GM12878 (cell line): ENCODE measurements around the gene PNMA5. TPM values are rescaled to one million over a fixed set of nuclear protein-coding genes. Genes with fewer than 3 reads are reported as not detected.
"Not testable (repeated sequence)": the region's sequence is repeated elsewhere in the genome, so short reads cannot be mapped to it uniquely, and the experiment has no call there.

Experiments used
- ATAC-seq: fragments of 200-7000 bp; cut with Tn5 transposase; 3 replicates; pipeline ENCODE4 v1.9.1; 2020; ENCODE audit warnings: mild to moderate bottlenecking, moderate library complexity
- BruUV-seq: library from RNA; stranded (reverse); fragments of 400-500 nt; replicated peaks from 2 replicates; lab custom pipeline; 2021; lab: Mats Ljungman, UMichigan
- CTCF ChIA-PET: fragments of 300-600 bp; sonication (Branson Sonifier 250); formaldehyde crosslinking; extraction: SDS; loops from one replicate; lab custom pipeline; 2021; ENCODE audit warnings: inconsistent platforms; lab: Yijun Ruan, JAX
- POLR2A ChIA-PET: fragments of 350-600 bp; formaldehyde crosslinking; extraction: SDS; loops from one replicate; lab custom pipeline; 2021; ENCODE audit warnings: inconsistent platforms; lab: Charles Lee
- RAD21 ChIA-PET: fragments of 300-600 bp; sonication (Branson Sonifier 250); formaldehyde crosslinking; loops from one replicate; lab custom pipeline; 2023; ENCODE audit warnings: antibody characterized with exemption; ENCODE audit not compliant: unreplicated experiment; lab: Charles Lee
- SMC1A ChIA-PET: fragments of 300-600 bp; sonication (Branson Sonifier 250); formaldehyde crosslinking; loops from one replicate; lab custom pipeline; 2023; ENCODE audit not compliant: unreplicated experiment, uncharacterized antibody; lab: Charles Lee
- DNase-seq: peaks from one replicate; pipeline ENCODE4 v3.0.0-alpha.2; 2011; ENCODE audit warnings: low read depth, low spot score
- FAIRE-seq: peaks from 3 replicates; lab custom pipeline; 2011; peaks lifted over from hg19 to GRCh38; lab: Jason Lieb, UNC
- H2AFZ ChIP-seq: 2 replicates; pipeline ENCODE4 v1.6.0; 2011; ENCODE audit warnings: low read depth, low read length, control low read depth; ENCODE audit not compliant: control insufficient read depth
- H3K27ac ChIP-seq: 2 replicates; pipeline ENCODE4 v1.5.1; 2011; ENCODE audit warnings: control low read depth; ENCODE audit not compliant: control insufficient read depth, insufficient read depth
- H3K27me3 ChIP-seq, 2 experiments: replicated peaks in 1 of 2; 2 replicates each; pipeline versions ENCODE4 v1.6.0 to v1.6.1; 2011; ENCODE audit warnings: low read length in 1 of 2; ENCODE audit not compliant: control insufficient read depth in 2 of 2, insufficient read depth in 2 of 2
- H3K36me3 ChIP-seq, 2 experiments: 2 replicates each; pipeline ENCODE4 v1.5.1; 2011; ENCODE audit warnings: low read length in 1 of 2; ENCODE audit not compliant: control insufficient read depth in 2 of 2, insufficient read depth in 2 of 2
- H3K4me1 ChIP-seq: 2 replicates; pipeline ENCODE4 v1.6.1; 2011; ENCODE audit warnings: mild to moderate bottlenecking, low read length, moderate library complexity, mixed read lengths; ENCODE audit not compliant: control insufficient read depth, insufficient read depth
- H3K4me2 ChIP-seq: 2 replicates; pipeline ENCODE4 v1.6.0; 2011; ENCODE audit warnings: control low read depth; ENCODE audit not compliant: control insufficient read depth, insufficient read depth
- H3K4me3 ChIP-seq: fragments of 200-600 bp; sonication (generic); 2 replicates; pipeline ENCODE4 v1.5.1; 2016
- H3K79me2 ChIP-seq: 2 replicates; pipeline ENCODE4 v1.6.0; 2011; ENCODE audit warnings: low read length; ENCODE audit not compliant: control insufficient read depth, insufficient read depth
- H3K9ac ChIP-seq: 2 replicates; pipeline ENCODE4 v1.8.0; 2011; ENCODE audit warnings: low read length, control low read depth, mixed read lengths; ENCODE audit not compliant: control insufficient read depth, insufficient read depth
- H3K9me3 ChIP-seq: replicated peaks from 3 replicates; pipeline ENCODE4 v1.5.1; 2011; ENCODE audit warnings: mild to moderate bottlenecking, low read length; ENCODE audit not compliant: control insufficient read depth, insufficient read depth
- H4K20me1 ChIP-seq: 2 replicates; pipeline ENCODE4 v1.6.0; 2011; ENCODE audit not compliant: control insufficient read depth, insufficient read depth
- BCL11A ChIP-seq: IDR thresholded peaks from 2 replicates; pipeline ENCODE4 v1.6.1; 2011; ENCODE audit warnings: low read depth, low read length
- CHD1 ChIP-seq: IDR thresholded peaks from 2 replicates; pipeline ENCODE4 v1.6.1; 2012; ENCODE audit warnings: low read depth, low read length, improper control_type of control experiment
- DPF2 ChIP-seq: fragments of 450-650 bp; IDR thresholded peaks from 2 replicates; pipeline ENCODE4 v1.6.1; 2017; ENCODE audit warnings: mild to moderate bottlenecking
- KDM1A ChIP-seq: fragments of 200-600 bp; sonication (generic); IDR thresholded peaks from 2 replicates; pipeline ENCODE4 v1.6.1; 2016; ENCODE audit warnings: borderline replicate concordance
- MEF2A ChIP-seq: IDR thresholded peaks from 2 replicates; pipeline ENCODE4 v1.6.1; 2011; ENCODE audit warnings: low read depth, mild to moderate bottlenecking, low read length, moderate library complexity; ENCODE audit not compliant: insufficient read depth
- SREBF2 ChIP-seq: IDR thresholded peaks from 2 replicates; pipeline ENCODE4 v1.6.1; 2012; ENCODE audit warnings: mild to moderate bottlenecking, low read length
- WRNIP1 ChIP-seq: IDR thresholded peaks from 2 replicates; pipeline ENCODE4 v1.6.1; 2011; ENCODE audit warnings: low read depth, low read length, improper control_type of control experiment, borderline replicate concordance
- ZNF24 ChIP-seq: fragments of 450-650 bp; IDR thresholded peaks from 2 replicates; pipeline ENCODE4 v1.6.1; 2017; ENCODE audit warnings: antibody characterized with exemption, mild to moderate bottlenecking
- ZZZ3 ChIP-seq: IDR thresholded peaks from 2 replicates; pipeline ENCODE4 v1.6.1; 2011; ENCODE audit warnings: low read depth; ENCODE audit not compliant: control insufficient read depth, insufficient read length
- WGBS: methylation state at CpG from one replicate; pipeline ENCODE4 v1.1.6; 2016; ENCODE audit warnings: low lambda C conversion rate; ENCODE audit not compliant: insufficient replicate concordance, insufficient coverage; ENCODE audit errors: missing lambda C conversion rate; 5-methylcytosine and 5-hydroxymethylcytosine counted together
- in situ Hi-C: fragments of 300-500 bp; cut with MboI; formaldehyde crosslinking; loops from 9 replicates; pipeline ENCODE4 v1.14.3; 2018; ENCODE audit warnings: mixed read lengths
- intact Hi-C: fragments of 100-400 bp; cut with micrococcal nuclease; formaldehyde crosslinking; loops from one replicate; pipeline ENCODE4 v1.14.2; 2022; ENCODE audit not compliant: unreplicated experiment
- polyA plus RNA-seq, 11 experiments: library from polyadenylated mRNA; depleted of rRNA in 4 of 11; unstranded in 6 of 11; stranded (reverse) in 5 of 11; fragments of >200 nt; fragmentation: Nextera tagmentation in 4 of 11; fragmentation: Illumina TruSeq in 1 of 11; extraction: Ambion mirVana in 4 of 11; extraction: Trizol in 1 of 11; gene quantifications; 1 replicate in 1 of 11; 2 replicates in 10 of 11; pipeline versions ENCODE4 v1.2.1 to v1.2.3, GENCODE V29; 2011 to 2016; ENCODE audit warnings: inconsistent platforms in 2 of 11, missing spikeins in 2 of 11, low read depth in 1 of 11
- total RNA-seq, 4 experiments: library from RNA; depleted of rRNA in 3 of 4; stranded (reverse); fragments of >200 nt in 3 of 4; fragmentation: Illumina TruSeq in 1 of 4; extraction: Trizol in 1 of 4; gene quantifications; 2 replicates each; pipeline versions ENCODE4 v1.2.1 to v1.2.3, GENCODE V29; 2013 to 2021
- TF ChIP-seq, protein P1 (sequence below): fragments of 450-650 bp; IDR thresholded peaks from 2 replicates; pipeline ENCODE4 v1.6.1; 2018; ENCODE audit warnings: borderline replicate concordance, mild to moderate bottlenecking; ENCODE audit not compliant: partially characterized antibody
- TF ChIP-seq, protein P2 (sequence below): fragments of 150-350 bp; IDR thresholded peaks from 2 replicates; pipeline ENCODE4 v1.6.1; 2014; ENCODE audit warnings: mild to moderate bottlenecking, low read depth, low read length
- TF ChIP-seq, protein P3 (sequence below): fragments of 450-650 bp; IDR thresholded peaks from 2 replicates; pipeline ENCODE4 v1.6.1; 2018; ENCODE audit warnings: mild to moderate bottlenecking, low read depth, moderate library complexity; ENCODE audit not compliant: partially characterized antibody

Gene PNMA5
- total and polyA plus RNA-seq, 10 of the 15 experiments (the other 5 are each of a cell fraction or from before 2014, with no cell fraction given): 0.03 TPM; not detected in 9

DNA sequence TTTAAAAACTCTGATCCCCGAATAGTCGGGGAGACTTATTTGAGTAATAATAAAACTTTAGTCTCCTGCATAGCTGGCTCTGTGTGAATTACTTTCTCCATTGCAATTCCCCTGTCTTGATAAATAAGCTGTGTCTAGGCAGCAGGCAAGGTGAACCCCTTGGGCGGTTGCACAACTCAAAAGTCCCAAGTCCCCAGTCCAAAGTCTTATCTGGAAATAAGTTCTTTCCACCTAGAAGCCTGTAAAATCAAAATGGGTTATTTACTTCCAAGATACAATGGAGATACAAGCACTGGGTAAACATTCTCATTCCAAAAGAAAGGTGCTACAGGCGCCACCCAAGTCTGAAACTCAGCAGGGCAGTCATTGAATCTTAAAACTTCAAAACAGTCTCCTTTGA, 10.1 kb upstream of the PNMA5 start:
- no peak for DNase-seq
- ChIA-PET SMC1A (no interaction called here), CTCF (no interaction called here), POLR2A (no interaction called here), RAD21 (no interaction called here)
- WGBS: 3% methylated on average over 4 of the region's 4 CpGs
- no peak overlapping the region for H3K4me3 ChIP-seq
- no peak for ATAC-seq
- intact Hi-C loops (no loop called here), in situ Hi-C loops (no loop called here)
- H3K79me2 ChIP-seq: no peaks in the 10 kb centered on the region
- H3K27me3 ChIP-seq: no peaks in the 10 kb centered on the region
- no peaks in the 10 kb centered on the region for H4K20me1 ChIP-seq
- no peak overlapping the region for H3K4me2 ChIP-seq
- FAIRE-seq: no peak
- H3K9me3 ChIP-seq: no peaks in the 10 kb centered on the region; the same call in 2 of the 3 replicates
- H3K9ac ChIP-seq: no peak overlapping the region
- H3K27ac ChIP-seq: no peak overlapping the region
- no peak overlapping the region for H2AFZ ChIP-seq
- TF ChIP-seq, protein P1, sequence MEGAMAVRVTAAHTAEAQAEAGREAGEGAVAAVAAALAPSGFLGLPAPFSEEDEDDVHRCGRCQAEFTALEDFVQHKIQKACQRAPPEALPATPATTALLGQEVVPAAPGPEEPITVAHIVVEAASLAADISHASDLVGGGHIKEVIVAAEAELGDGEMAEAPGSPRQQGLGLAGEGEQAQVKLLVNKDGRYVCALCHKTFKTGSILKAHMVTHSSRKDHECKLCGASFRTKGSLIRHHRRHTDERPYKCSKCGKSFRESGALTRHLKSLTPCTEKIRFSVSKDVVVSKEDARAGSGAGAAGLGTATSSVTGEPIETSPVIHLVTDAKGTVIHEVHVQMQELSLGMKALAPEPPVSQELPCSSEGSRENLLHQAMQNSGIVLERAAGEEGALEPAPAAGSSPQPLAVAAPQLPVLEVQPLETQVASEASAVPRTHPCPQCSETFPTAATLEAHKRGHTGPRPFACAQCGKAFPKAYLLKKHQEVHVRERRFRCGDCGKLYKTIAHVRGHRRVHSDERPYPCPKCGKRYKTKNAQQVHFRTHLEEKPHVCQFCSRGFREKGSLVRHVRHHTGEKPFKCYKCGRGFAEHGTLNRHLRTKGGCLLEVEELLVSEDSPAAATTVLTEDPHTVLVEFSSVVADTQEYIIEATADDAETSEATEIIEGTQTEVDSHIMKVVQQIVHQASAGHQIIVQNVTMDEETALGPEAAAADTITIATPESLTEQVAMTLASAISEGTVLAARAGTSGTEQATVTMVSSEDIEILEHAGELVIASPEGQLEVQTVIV: no peak
- TF ChIP-seq MEF2A (no peak), BCL11A (no peak), WRNIP1 (no peak), KDM1A (no peak), ZNF24 (no peak), SREBF2 (no peak), ZZZ3 (no peak), CHD1 (no peak), DPF2 (no peak)
- TF ChIP-seq, protein P2, sequence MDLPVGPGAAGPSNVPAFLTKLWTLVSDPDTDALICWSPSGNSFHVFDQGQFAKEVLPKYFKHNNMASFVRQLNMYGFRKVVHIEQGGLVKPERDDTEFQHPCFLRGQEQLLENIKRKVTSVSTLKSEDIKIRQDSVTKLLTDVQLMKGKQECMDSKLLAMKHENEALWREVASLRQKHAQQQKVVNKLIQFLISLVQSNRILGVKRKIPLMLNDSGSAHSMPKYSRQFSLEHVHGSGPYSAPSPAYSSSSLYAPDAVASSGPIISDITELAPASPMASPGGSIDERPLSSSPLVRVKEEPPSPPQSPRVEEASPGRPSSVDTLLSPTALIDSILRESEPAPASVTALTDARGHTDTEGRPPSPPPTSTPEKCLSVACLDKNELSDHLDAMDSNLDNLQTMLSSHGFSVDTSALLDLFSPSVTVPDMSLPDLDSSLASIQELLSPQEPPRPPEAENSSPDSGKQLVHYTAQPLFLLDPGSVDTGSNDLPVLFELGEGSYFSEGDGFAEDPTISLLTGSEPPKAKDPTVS: no peak
- TF ChIP-seq, protein P3, sequence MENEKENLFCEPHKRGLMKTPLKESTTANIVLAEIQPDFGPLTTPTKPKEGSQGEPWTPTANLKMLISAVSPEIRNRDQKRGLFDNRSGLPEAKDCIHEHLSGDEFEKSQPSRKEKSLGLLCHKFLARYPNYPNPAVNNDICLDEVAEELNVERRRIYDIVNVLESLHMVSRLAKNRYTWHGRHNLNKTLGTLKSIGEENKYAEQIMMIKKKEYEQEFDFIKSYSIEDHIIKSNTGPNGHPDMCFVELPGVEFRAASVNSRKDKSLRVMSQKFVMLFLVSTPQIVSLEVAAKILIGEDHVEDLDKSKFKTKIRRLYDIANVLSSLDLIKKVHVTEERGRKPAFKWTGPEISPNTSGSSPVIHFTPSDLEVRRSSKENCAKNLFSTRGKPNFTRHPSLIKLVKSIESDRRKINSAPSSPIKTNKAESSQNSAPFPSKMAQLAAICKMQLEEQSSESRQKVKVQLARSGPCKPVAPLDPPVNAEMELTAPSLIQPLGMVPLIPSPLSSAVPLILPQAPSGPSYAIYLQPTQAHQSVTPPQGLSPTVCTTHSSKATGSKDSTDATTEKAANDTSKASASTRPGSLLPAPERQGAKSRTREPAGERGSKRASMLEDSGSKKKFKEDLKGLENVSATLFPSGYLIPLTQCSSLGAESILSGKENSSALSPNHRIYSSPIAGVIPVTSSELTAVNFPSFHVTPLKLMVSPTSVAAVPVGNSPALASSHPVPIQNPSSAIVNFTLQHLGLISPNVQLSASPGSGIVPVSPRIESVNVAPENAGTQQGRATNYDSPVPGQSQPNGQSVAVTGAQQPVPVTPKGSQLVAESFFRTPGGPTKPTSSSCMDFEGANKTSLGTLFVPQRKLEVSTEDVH: no peak
- BruUV-seq: no TSS peak
- H3K36me3 ChIP-seq: no peaks in the 10 kb centered on the region
- no peaks in the 10 kb centered on the region for H3K4me1 ChIP-seq

DNA sequence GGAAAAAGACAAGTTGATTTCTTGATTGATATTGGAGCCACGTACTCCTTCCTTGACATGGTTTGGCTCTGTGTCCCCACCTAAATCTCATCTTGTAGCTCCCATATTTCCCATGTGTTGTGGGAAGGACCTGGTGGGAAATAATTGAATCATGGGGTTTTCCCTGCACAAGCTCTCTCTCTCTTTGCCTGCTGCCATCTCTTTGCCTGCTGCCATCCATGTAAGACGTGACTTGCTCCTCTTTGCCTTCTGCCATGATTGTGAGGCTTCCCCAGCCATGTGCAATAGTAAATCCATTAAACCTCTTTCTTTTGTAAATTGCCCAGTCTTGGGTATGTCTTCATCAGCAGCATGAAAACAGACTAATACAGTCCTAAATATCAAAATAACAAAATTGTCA, 8.3 kb upstream of the PNMA5 start:
- RAD21 ChIA-PET, H3K4me2 ChIP-seq, ATAC-seq, H4K20me1 ChIP-seq, DNase-seq, BruUV-seq, SMC1A ChIA-PET, H3K4me1 ChIP-seq, H3K9ac ChIP-seq, CTCF ChIA-PET, H3K27ac ChIP-seq, POLR2A ChIA-PET, H3K79me2 ChIP-seq, intact Hi-C loops, H3K4me3 ChIP-seq, FAIRE-seq, in situ Hi-C loops, H2AFZ ChIP-seq, H3K36me3 ChIP-seq, H3K9me3 ChIP-seq, H3K27me3 ChIP-seq: not testable (repeated sequence)
- 0% methylated on average over 2 of the region's 2 CpGs for WGBS
